Gastrocnemius medialis (tissue), 4 donors: ENCODE data around the gene SLC24A3. TPM values are rescaled to one million over a fixed set of nuclear protein-coding genes. Genes with fewer than 3 reads are reported as not detected.

Experiments
- ATAC-seq, 2 donors: fragments of 150-250 bp; one replicate each; pipeline ENCODE4 v1.9.1; 2016
- DNase-seq, 2 donors: peaks; one replicate each; pipeline ENCODE4 v3.0.0-alpha.2; 2019
- H3K27ac ChIP-seq, 4 donors: fragments of 200-600 bp; sonication (generic); 1 replicate in 1 of 4; 2 replicates in 3 of 4; pipeline ENCODE4 v1.5.1; 2016 to 2018; ENCODE audit warnings: mild to moderate bottlenecking in 2 of 4, moderate library complexity in 1 of 4
- H3K27me3 ChIP-seq, 3 donors: fragments of 200-600 bp; sonication (generic) in 2 of 3; 1 replicate in 1 of 3; 2 replicates in 2 of 3; pipeline versions ENCODE4 v1.5.1 to v1.6.0; 2016 to 2019; ENCODE audit warnings: mild to moderate bottlenecking in 1 of 3, moderate library complexity in 1 of 3
- H3K36me3 ChIP-seq, 2 donors: fragments of 200-600 bp; sonication (generic) in 1 of 2; one replicate each; pipeline ENCODE4 v1.5.1; 2017 to 2018
- H3K4me1 ChIP-seq, 2 donors: fragments of 200-600 bp; sonication (generic) in 1 of 2; one replicate each; pipeline ENCODE4 v1.5.1; 2016 to 2017; ENCODE audit warnings: mild to moderate bottlenecking in 2 of 2
- H3K4me3 ChIP-seq, 4 donors: fragments of 200-600 bp; sonication (generic) in 3 of 4; 1 replicate in 1 of 4; 2 replicates in 3 of 4; pipeline ENCODE4 v1.5.1; 2016 to 2019; ENCODE audit warnings: mild to moderate bottlenecking in 2 of 4
- H3K9me3 ChIP-seq, 3 donors: fragments of 200-600 bp; sonication (generic) in 2 of 3; 1 replicate in 1 of 3; 2 replicates in 2 of 3; pipeline ENCODE4 v1.5.1; 2016 to 2019
- POLR2A ChIP-seq, 2 donors: fragments of 450-650 bp; IDR thresholded peaks; one replicate each; pipeline ENCODE4 v1.6.1; 2017; ENCODE audit warnings: antibody characterized with exemption in 2 of 2, mild to moderate bottlenecking in 2 of 2, moderate library complexity in 2 of 2
- in situ Hi-C, 4 donors: fragments of 200-750 bp; cut with MboI; loops; one replicate each; pipeline versions ENCODE4 v1.15.0 to v1.8.0; 2017; ENCODE audit warnings: low sequenced_read_pairs in 4 of 4
- intact Hi-C: fragments of 100-400 bp; cut with DNase I; formaldehyde crosslinking; loops from one replicate; pipeline ENCODE4 v1.15.1; 2023; ENCODE audit warnings: low total_unique reads
- total RNA-seq, 4 donors: library from RNA; depleted of rRNA; stranded (reverse); fragments of >200 nt; gene quantifications; one replicate each; pipeline versions ENCODE4 v1.1.0 to v1.2.3, GENCODE V29; 2016
- TF ChIP-seq, protein P1 (sequence below), 5 experiments: fragments of 450-650 bp in 3 of 5; fragments of 200-600 bp in 2 of 5; sonication (generic) in 2 of 5; IDR thresholded peaks in 4 of 5; conservative IDR thresholded peaks in 1 of 5; 1 replicate in 4 of 5; 2 replicates in 1 of 5; pipeline ENCODE4 v1.5.1; 2016 to 2019; ENCODE audit warnings: antibody characterized with exemption in 5 of 5, mild to moderate bottlenecking in 3 of 5, moderate library complexity in 3 of 5

SLC24A3 gene
- total RNA-seq, 4 donors from 2014 or later: 3.3 to 7.8 (median 6.7) TPM

DNA sequence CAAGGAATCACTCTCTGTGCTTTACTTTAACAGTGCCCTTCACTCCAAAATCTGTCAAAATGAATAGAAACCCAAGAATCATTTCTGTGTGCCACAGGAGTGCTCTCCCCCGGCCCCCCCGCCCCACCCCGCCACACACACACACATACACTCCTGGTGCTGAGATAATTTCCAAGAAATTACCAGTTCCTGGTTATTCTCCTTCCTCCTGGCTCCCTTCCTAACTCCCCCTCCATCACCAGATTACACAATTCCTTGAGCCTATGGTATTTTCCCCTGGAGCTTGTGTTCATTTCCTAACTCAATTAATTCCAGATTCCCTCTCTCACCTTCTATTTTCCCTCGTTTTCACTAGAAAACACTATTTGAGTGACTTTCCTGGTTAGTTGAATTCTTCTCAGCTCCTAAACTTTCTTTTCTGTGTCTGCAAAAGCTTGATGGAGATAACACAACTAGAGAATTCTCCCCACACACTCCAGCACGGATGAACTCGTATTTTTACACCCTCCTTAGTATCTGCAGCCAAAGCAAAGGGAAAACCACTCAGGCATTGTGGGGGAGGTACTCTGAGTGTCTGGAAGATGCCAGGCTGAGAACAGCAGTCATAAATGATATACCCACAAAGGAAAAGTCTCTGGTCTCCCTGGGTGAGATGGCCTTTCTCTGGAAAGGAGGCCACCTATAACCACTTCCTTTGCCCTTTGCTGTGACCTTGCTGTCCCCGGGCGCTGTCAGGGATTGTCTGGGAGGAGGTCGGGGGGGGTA, 1.9 kb upstream of the SLC24A3 start:
- Histone ChIP-seq H3K9me3 (no peaks in the 10 kb centered on the region), H3K4me3 (no peak overlapping the region), H3K27ac (no peak overlapping the region), H3K36me3 (no peaks in the 10 kb centered on the region), H3K27me3 (no peaks in the 10 kb centered on the region), H3K4me1 (peaks cover 6 to 21% of the 10 kb centered on the region in 2 donors)
- intact Hi-C loops: loop anchor here (5.0 kb wide), 1 partner anchor 37 kb away; no protein-coding TSS in a partner anchor
- DNase-seq: no peak
- no peak for ATAC-seq
- TF ChIP-seq POLR2A (IDR thresholded peaks at IDR 0.05): no peak
- TF ChIP-seq, protein P1, sequence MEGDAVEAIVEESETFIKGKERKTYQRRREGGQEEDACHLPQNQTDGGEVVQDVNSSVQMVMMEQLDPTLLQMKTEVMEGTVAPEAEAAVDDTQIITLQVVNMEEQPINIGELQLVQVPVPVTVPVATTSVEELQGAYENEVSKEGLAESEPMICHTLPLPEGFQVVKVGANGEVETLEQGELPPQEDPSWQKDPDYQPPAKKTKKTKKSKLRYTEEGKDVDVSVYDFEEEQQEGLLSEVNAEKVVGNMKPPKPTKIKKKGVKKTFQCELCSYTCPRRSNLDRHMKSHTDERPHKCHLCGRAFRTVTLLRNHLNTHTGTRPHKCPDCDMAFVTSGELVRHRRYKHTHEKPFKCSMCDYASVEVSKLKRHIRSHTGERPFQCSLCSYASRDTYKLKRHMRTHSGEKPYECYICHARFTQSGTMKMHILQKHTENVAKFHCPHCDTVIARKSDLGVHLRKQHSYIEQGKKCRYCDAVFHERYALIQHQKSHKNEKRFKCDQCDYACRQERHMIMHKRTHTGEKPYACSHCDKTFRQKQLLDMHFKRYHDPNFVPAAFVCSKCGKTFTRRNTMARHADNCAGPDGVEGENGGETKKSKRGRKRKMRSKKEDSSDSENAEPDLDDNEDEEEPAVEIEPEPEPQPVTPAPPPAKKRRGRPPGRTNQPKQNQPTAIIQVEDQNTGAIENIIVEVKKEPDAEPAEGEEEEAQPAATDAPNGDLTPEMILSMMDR (IDR thresholded peaks at IDR 0.05 in 4 of 5, conservative IDR thresholded peaks at IDR 0.05 in 1 of 5): no peak
- in situ Hi-C loops: no loop called here

DNA sequence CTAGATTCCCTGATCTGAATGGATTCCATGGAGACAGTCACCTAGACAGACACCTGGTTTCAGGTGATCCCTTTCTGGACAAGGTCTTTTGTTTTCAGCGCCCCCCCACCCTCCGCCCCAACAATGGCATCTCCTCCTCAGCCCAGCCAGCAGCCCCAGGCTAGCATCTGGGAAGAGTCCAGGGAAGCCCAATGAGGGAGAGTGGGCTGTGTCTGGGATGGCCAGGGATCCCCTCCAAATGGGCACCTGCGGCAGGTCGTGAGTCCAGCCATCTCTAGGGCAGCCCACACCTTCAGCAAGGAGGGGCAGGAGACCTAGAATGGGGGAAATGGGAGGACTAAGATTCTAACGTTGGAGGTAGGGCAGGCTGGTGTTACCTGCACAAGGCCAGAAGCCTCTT, 1.2 kb upstream of the SLC24A3 start:
- intact Hi-C loops: loop anchor here (5.0 kb wide), 1 partner anchor 36 kb away; no protein-coding TSS in a partner anchor
- Histone ChIP-seq H3K27ac (peak overlapping the region in 1 of 4 donors; percentile 51), H3K4me1 (peaks cover 6 to 21% of the 10 kb centered on the region in 2 donors), H3K4me3 (peak overlapping the region in 2 of 4 donors; percentile 71), H3K36me3 (no peaks in the 10 kb centered on the region), H3K27me3 (no peaks in the 10 kb centered on the region), H3K9me3 (no peaks in the 10 kb centered on the region)
- ATAC-seq (no peak), DNase-seq (no peak)
- in situ Hi-C loops: no loop called here
- TF ChIP-seq POLR2A (IDR thresholded peaks at IDR 0.05): no peak
- TF ChIP-seq, protein P1 (IDR thresholded peaks at IDR 0.05 in 4 of 5, conservative IDR thresholded peaks at IDR 0.05 in 1 of 5): no peak

DNA sequence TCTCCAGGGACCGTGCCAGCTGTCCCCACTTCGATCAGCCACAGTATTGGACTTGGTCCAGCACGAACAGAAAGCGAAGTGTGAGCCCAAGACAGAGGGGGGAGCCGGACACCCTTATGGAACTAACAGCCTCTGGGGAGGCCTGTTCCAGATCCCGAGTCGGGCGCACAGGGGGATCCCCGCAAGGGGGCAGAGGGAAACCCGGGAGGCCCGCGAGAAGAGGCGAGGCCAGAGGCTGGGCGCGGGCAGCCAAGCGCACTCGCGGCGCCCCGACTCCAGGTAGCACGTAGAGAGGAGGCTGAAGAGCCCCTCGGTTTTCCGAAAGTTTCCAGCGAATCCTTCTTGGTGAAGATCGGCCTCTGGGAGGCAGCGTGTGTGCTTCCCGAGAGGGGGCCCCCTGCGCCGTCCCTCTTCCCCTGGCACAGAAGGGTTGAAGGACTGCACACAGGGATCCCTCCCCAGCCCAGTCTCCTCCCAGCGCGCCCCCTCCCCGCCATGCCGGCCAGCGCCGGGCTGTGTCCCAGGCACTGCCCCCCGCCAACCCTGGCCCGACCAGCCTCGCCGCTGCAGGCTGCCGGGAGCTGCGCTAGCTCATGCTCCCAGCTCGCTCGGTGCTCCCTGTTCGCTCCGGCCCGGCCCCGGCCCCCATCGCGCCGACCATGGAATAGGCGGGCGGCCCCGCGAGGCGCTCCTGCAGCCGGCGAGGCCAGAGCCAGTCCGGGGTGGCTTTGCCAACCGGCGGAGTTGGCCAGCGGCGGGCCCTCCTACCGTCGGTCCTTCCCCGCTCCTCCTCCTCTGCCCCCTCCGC, 577 bp upstream of the SLC24A3 start:
- Histone ChIP-seq H3K9me3 (no peaks in the 10 kb centered on the region), H3K4me3 (peak overlapping the region; percentile 55 to 71 (median 66)), H3K27ac (peak overlapping the region; percentile 21 to 51 (median 30)), H3K4me1 (peaks cover 6 to 21% of the 10 kb centered on the region in 2 donors), H3K36me3 (no peaks in the 10 kb centered on the region), H3K27me3 (no peaks in the 10 kb centered on the region)
- in situ Hi-C loops (no loop called here), intact Hi-C loops (loop anchor here (1.0 to 5.0 kb wide), 2 partner anchors 35 to 244 kb away; no protein-coding TSS in a partner anchor)
- TF ChIP-seq POLR2A (IDR thresholded peaks at IDR 0.05): no peak
- TF ChIP-seq, protein P1 (IDR thresholded peaks at IDR 0.05 in 4 of 5, conservative IDR thresholded peaks at IDR 0.05 in 1 of 5): peak in 2 of 5 experiments; percentile 15 to 19
- ATAC-seq (peak; percentile 34 to 35), DNase-seq (no peak)

DNA sequence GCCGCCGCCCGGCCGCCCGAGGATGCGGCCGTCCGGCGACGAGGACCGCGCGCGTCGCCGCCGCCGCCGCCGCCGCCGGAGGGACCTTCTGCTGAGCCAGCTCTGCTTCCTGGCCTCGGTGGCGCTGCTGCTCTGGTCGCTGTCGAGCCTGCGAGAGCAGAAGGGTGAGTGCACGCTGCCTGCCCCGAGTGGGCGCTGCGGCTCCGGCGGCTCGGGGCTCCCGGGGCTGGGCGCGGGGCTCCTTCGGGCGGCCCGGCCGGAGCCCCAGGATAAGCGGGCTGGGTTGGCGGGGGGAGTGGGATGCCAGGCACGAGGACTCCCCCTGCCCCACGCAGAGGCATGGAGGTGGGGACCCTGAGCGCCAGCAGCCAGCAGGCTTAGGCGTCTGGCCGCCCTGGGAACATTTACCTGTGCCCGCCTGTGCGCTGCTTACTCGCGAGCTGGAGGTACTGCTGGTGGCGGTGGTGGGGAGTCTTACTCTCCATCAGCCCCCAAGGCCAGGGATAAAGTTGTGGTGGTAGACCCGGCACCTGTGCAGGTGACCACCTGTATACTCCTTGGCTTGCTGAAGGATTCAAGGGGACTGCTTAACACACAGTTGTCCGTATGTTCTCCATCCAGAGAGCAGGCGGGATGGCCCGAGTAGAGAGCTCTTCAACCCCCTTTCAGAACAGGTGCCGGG, 520 bp downstream of the SLC24A3 start:
- H3K27me3 ChIP-seq: no peaks in the 10 kb centered on the region
- no peak for TF ChIP-seq POLR2A (IDR thresholded peaks at IDR 0.05)
- TF ChIP-seq, protein P1 (IDR thresholded peaks at IDR 0.05 in 4 of 5, conservative IDR thresholded peaks at IDR 0.05 in 1 of 5): peak; percentile 23 to 65 (median 48)
- H3K4me3 ChIP-seq: peak overlapping the region; percentile 55 to 66 (median 62)
- H3K9me3 ChIP-seq: no peaks in the 10 kb centered on the region
- ATAC-seq (peak; percentile 84 to 90), DNase-seq (peak; percentile 50 to 64)
- intact Hi-C loops: loop anchor here (1.0 to 5.0 kb wide), 2 partner anchors 34 to 243 kb away; no protein-coding TSS in a partner anchor
- no peaks in the 10 kb centered on the region for H3K36me3 ChIP-seq
- in situ Hi-C loops: no loop called here
- peaks cover 6 to 21% of the 10 kb centered on the region in 2 donors for H3K4me1 ChIP-seq
- H3K27ac ChIP-seq: peak overlapping the region; percentile 30 to 73 (median 59)
